GM10847 (cell line): ENCODE results near the gene COL15A1.

ENCODE experiments used
- POLR2A ChIP-seq: IDR thresholded peaks from 2 replicates; pipeline ENCODE4 v1.6.1; 2011; ENCODE audit not compliant: insufficient read length; ENCODE audit errors: extremely low read depth

The COL15A1 gene

GRCh38 chr9:98990181-98990870 lies 46.6 kb downstream of the COL15A1 start:
- TF ChIP-seq POLR2A = no peak

- no peak for TF ChIP-seq POLR2A
Measured at GRCh38 chr9:98992107-98992884, 48.6 kb downstream of the COL15A1 start.

- TF ChIP-seq POLR2A = no peak
Measured at GRCh38 chr9:98992885-98993569, 49.3 kb downstream of the COL15A1 start.

GRCh38 chr9:98993570-98993945 lies 49.9 kb downstream of the COL15A1 start:
- no peak for TF ChIP-seq POLR2A

GRCh38 chr9:98994172-98995058 lies 50.7 kb downstream of the COL15A1 start:
- no peak for TF ChIP-seq POLR2A

GRCh38 chr9:98995059-98995671 lies 51.5 kb downstream of the COL15A1 start:
- no peak for TF ChIP-seq POLR2A

GRCh38 chr9:98995971-98996504 lies 52.3 kb downstream of the COL15A1 start:
- TF ChIP-seq POLR2A = no peak

GRCh38 chr9:98997604-98998003 lies 53.9 kb downstream of the COL15A1 start:
- no peak for TF ChIP-seq POLR2A

- TF ChIP-seq POLR2A = no peak
Measured at GRCh38 chr9:98998441-98999151, 54.9 kb downstream of the COL15A1 start.

- TF ChIP-seq POLR2A = no peak
Measured at GRCh38 chr9:98999152-98999525, 55.4 kb downstream of the COL15A1 start.

- TF ChIP-seq POLR2A = no peak
Measured at GRCh38 chr9:99000476-99001395, 57.0 kb downstream of the COL15A1 start.

- no peak for TF ChIP-seq POLR2A
Measured at GRCh38 chr9:99001892-99002291, 58.2 kb downstream of the COL15A1 start.

GRCh38 chr9:99002706-99003105 lies 59.0 kb downstream of the COL15A1 start:
- no peak for TF ChIP-seq POLR2A
